ENCODE results near the gene SCO2.

GRCh38 chr22:50545522-50546325 lies 20.3 kb upstream of the SCO2 start, which contains the start of gene KLHDC7B:
- no peak for TF ChIP-seq POLR2A (IDR thresholded peaks at IDR 0.05; ENCODE audit: low read depth, low read length)
- no peak for TF ChIP-seq POLR2AphosphoS5 (IDR thresholded peaks at IDR 0.05; ENCODE audit: low read depth, low read length)
